GM04504 (cell line): ENCODE measurements around the gene PRCC.
"Not testable (repeated sequence)": the region's sequence is repeated elsewhere in the genome, so short reads cannot be mapped to it uniquely, and the experiment has no call there.

ENCODE experiments used
- DNase-seq: peaks from one replicate; pipeline ENCODE4 v3.0.0-alpha.2; 2012; ENCODE audit warnings: low read depth

The PRCC gene

DNA sequence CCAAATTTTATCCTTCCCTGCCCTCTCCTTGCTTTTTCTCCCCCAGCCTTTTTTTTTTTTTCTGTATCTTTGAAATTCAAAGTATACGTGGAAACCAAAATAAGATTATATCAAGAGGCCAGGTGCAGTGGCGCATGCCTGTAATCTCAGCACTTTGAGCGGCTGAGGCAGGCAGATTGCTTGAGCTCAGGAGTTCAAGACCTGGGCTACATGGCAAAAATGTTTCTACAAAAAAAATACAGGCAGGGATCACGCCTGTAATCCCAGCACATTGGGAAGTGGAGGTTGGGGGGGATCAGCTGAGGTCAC is 6.6 kb upstream of the PRCC start:
- DNase-seq, result no peak

DNA sequence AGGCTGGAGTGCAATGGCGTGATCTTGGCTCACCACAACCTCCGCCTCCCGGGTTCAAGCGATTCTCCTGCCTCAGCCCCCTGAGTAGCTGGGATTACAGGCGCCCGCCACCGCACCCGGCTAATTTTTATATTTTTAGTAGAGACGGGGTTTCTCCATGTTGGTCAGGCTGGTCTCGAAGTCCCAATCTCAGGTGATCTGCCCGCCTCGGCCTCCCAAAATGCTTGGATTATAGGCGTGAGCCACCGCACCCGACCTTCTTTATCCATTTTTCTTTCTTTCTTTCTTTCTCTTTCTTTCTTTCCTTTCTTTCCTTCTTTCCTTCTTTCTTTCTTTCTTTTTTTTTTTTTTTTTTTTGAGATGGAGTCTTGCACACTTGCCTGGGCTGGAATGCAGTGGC is 2.2 kb upstream of the PRCC start:
- not testable (repeated sequence) for DNase-seq

DNA sequence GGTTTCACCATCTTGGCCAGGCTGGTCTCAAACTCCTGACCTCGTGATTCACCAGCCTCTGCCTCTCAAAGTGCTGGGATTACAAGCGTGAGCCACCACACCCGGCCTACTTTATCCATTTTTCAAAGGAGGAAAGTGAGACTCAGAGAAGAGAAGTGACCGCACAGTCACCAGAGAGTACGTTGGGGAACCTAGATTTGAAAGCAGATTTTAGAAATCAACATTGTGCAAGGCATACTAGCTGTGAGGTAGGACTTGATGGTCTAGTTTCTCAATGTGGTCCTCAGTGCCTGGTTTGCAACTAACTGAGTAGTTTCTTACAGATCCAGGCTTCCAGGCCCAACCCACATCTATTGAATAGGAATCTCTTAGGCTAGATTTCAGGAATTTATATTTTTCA is 1.7 kb upstream of the PRCC start:
- no peak for DNase-seq

DNA sequence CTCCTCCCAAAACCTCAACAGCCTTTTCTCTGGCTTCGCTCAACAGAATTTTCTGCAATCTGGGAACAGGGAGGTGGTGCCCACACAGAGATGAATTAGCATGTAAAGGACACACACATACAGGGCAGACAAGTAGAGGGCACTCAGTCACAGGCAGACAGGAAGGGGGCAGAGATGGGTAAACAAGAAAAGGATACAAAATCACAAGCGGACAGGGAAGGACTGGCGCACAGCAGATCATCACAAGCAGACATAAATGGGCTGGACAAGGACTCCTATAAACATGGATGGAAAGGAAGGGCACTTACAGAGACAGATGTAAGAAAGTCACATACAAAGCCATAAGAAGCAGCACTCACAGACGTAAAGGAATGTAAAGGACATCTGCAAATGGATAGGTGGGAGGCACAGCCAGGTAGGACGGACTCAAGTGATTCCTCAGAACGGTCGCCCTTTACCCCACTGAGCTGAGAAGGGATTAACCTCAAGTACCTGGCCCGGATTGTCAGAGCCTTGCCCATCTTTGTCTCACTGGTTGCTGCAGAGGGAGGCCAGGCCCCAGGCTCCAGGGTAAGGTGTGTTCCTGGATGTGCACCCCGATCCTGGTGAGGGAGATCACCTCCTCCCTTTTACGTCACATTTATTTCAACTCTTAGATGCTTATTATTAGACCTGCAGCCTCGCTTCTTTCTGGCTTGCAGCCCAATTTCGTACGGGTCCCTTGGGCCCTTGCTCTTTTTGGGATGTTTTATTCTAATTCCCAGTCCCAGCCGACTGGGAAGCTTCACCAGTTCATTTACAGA is 836 bp upstream of the PRCC start:
- DNase-seq, result no peak

DNA sequence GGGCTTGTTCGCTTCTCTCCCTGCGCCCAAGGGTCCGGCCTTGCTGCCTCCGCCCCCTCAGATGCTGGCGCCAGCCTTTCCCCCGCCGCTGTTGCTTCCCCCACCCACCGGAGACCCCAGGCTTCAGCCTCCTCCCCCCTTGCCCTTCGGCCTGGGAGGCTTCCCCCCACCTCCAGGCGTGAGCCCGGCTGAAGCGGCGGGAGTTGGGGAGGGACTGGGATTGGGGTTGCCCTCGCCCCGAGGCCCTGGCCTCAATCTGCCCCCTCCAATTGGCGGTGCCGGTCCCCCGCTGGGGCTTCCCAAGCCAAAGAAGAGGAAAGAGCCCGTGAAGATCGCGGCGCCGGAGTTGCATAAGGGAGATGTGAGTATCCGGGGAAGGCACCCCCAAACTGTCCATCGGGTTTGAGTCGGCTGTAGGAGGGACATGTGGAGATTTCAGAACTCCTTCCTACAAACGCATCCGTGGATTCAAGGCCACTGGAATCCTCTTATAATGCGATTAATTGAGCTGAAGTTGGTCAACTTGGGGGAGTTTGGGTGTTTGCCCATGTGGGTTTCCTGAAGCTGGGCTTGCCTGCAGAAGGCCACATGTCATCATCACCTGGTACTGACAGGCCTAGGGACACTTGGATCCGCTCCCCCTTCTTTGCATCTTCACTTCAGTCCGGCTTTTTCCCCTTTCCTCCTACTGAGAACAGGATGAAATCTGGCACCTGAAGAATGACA is 707 bp downstream of the PRCC start:
- DNase-seq, result no peak

DNA sequence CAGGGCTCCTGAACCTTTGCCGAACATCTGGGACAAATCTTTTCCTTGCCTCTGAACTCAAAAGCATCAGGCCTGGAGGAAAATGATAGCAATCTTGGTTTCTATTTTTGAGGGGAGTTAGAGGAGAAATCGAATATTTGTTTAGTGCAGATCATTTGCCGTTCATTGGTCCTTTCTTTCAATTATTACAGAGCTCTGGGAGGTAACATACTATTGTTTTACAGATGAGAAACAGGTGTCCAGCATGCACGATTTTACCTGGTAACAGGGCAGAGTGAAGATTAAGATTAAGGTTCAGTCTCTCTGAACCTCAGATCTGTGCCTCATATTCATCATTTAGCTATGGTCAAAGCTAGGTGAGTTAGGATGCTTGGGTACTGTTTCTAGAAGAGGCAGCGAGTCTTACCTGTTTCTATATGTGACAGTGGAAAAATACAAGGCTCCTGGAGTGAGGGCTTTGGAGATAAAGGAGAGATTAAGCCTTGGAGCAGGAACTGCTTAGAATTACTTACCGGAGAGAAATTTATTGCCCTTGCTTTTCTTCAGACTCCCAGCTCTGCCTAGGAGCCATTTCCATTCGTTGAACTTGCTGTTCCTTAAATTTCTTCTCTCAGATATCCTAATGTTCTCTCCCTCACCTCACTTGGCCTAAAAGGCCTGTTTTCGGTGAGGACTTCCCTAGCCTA is 1.4 kb downstream of the PRCC start:
- no peak for DNase-seq

DNA sequence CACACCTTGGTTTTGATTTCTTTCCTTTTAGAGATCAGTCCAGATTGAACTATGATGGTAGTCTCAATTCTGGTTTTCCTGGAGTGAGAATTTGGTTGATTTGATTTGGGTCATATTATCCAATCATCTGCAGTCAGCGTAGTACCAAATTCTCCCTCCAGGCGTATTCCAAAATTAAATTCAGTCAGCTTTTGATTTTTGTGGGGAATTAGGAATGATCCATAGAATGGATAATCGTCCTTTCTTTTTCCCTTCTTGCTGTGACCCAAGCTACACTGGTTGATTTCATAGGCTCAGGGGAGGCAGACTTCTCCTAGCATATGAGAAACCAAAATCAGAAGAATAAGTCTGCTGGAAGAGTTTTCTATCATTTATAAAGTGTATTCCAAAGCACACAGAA is 4.9 kb downstream of the PRCC start:
- no peak for DNase-seq

DNA sequence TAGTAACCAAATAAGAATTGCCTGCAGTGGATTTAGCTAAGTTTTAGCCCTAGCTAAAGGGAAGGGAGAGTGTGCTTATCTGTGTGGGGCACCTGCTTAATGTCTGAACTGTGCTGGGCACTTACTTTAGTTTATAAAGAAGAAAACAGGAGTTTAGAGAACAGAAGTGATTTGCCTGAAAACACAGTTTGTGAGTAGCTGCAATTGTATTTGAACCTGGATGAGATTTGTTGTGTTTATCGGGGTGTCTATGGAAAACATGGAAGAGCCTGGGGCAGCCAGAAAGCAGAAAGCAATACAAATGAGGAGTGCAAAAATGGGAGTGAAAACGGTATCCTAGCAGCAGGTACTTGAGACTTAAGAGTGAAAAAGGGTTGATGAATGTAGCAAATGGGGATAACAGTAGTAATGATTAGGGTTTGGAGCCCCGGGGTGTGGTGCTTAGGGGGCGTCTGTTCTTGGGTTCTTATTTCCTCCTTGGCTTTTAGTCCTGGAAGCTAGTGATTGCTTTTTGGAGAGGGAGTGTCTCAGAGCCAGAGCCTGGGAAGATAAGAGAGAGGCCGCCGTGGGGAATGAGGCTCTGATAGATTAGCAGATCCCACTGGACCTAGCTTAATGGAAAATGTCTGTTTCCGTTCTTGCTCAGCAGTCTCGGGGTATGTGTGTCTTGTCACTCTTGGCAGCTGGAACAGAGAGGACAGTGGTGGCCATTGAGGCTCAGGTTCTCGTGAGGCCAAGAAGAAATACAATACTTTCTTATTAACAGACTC is 5.6 kb downstream of the PRCC start:
- DNase-seq, result no peak

DNA sequence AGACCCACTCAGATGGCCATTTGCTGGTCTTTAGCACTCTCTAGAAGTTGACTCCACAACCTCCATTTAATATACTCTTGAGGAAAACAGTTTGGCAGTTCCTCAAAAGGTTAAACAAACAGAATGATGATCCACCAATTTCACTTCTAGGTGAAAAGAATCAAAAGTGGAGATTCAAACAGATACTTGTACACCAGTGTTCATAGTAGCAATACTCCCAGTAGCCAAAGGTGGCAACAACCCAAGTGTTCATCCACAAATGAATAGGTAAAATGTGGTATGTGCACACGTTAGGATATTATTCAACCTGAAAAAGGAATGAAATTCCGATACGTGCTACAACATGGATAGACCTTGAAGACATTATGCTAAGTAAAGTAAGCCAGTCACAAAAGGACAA is 6.3 kb downstream of the PRCC start:
- DNase-seq, result no peak

DNA sequence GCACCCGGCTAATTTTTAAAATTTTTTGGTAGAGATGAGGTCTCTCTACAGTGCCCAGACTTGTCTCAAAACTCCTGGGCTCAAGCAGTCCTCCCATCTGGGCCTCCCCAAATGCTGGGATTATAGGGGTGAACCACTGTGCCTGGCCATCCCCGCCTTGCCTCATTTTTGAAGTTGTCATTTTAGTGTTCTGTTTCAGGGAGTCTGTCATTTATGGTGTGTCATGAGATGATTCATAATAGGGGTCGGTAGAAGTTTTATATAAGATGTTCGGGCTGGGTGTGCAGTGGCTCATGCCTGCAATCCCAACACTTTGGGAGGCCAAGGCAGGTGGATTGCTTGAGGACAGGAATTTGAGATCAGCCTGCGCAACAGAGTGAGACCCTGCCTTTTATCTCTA is 8.5 kb downstream of the PRCC start:
- DNase-seq, result no peak

DNA sequence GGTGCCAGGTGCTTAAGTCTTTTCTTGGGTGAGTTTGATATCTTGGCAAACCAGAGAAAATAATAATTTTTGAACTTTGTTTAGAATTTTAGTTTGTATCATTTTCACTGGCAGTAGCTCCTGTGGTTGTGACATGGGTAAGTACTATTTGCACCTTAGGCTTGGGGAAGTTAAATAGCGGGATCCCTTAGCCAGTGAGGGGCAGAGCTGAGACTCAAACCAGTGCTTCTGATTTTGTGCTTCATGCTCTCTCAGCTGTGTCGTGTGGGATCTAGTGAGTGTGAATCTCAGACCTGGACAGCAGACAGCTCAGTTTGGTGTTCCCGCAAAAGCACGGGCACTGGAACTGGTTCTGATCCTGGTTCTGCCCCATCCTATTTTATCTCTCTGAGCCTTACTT is 9.6 kb downstream of the PRCC start:
- no peak for DNase-seq

DNA sequence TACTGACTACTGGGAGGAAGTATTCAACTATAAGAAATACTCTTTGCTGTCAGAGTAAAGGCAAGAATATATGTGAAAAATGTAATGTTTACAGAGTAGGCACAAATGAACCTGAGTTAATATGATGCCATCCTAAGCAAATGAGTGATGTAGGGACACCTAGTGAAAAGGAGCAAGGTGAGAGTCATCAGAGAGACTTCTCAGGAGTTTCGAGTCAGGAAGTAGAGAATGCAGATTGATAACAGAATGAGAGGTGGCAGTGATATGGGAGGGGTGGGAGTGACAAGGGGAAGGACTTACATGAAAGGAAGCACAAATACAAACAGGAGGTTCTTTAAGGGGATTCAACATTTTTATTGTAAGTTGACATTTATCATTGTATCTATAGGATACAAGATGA is 10.2 kb downstream of the PRCC start:
- DNase-seq, result no peak

DNA sequence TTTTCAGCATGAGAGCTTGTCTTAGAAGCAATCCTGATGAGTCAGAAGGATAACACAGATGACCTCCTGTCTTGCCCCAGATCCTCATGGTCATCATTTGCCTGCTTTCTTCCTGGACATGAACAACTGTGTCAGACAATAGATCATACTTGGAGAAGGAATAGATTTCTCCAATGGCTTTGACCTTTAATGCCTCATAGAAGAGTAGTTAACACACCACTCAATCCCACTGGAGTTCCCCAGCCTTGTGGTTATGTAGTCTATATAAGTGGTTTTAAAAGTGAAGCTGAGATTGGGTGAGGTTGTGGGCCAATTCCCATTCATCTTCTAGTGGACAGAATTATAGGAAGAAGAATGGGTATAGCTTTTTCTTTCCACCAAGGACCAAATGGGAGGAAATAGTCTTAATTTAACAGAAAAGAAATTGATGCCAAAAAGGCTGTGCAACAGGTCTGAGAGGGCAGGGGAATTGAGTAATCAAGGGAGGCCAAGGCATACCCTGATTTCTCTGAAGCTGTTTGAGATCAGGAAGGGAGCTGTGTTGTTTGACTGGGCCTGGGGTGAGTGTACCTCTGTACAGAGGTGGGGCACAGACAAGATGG is 14.4 kb downstream of the PRCC start:
- no peak for DNase-seq

DNA sequence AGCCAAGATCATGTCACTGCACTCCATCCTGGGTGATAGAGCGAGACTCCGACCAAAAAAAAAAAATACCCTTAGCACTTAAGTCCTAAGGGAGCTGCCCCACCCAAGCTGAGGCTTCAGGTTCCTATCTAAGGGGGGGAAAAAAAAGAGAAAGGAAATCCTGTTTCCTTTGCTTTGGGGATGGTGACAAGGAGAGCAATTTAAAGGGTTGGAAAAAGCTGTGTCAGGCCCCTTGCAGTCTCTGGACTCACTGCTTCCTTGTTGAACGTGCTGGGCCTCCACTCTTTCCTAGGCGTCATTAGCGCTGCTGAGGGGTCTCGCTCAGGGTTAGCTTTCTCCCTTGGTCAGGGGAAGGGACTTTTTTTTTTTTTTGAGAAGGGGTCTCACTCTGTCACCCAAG is 18.1 kb downstream of the PRCC start:
- DNase-seq, result no peak

DNA sequence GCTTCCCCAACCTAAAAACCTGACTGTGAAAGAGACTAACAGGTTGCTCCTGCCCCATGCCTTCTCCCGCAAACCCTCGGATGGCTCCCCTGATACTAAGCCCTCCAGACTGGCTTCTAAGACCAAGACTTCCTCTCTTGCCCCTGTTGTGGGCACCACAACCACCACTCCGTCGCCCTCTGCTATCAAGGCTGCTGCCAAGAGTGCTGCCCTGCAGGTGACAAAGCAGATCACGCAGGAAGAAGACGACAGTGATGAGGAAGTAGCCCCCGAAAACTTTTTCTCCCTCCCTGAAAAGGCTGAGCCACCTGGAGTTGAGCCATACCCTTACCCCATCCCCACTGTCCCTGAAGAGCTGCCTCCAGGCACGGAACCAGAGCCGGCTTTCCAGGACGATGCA is 19.3 kb downstream of the PRCC start:
- DNase-seq, result no peak

DNA sequence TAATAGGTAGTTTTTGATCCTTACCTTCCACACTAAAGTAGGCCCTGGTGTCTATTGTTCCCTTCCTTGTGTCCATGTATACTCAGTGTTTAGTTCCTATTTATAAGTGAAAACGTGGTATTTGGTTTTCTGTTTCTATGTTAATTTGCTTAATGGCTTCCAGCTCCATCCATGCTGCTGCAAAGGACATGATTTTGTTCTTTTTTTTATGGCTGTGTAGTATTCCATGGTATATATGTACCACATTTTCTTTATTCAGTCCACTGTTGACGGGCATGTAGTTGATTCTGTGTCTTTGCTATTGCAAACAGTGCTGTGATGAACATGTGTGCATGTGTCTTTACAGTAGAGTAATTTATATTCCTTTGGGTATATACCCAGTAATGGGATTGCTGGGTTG is 20.8 kb downstream of the PRCC start:
- DNase-seq, result no peak

DNA sequence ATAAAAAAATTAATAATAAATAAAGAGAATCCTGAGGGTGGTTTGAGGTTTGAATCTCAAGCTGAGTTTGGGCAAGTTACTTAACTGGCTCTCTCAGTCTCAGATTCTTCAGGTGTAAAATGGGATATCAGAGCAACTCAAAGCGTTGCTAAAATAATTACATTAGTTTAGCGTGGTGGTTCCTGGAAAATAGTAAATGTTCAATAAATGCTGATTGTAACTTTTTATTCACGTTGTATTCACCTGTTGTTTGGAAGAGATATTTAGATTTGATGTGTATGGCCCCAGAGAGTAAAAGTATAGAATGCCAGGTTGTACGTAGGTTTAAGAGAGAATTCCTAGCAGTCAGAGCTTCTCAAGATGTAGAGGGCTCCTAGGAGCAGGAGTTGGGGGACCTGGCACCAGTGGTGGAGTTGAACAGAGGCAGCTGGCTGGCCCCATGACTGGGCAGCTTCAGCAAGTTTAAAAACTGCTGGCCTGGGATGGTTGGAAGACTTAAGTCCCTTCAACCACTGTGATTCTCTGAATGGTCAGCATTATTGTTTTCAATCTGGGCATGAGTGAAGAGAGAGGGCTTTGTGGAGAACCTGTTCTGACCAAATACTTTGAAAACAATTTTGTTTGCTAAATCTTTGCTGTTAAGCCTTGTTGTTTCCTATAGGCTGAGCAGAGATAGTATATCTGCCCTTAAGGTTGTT is 22.4 kb downstream of the PRCC start:
- no peak for DNase-seq

DNA sequence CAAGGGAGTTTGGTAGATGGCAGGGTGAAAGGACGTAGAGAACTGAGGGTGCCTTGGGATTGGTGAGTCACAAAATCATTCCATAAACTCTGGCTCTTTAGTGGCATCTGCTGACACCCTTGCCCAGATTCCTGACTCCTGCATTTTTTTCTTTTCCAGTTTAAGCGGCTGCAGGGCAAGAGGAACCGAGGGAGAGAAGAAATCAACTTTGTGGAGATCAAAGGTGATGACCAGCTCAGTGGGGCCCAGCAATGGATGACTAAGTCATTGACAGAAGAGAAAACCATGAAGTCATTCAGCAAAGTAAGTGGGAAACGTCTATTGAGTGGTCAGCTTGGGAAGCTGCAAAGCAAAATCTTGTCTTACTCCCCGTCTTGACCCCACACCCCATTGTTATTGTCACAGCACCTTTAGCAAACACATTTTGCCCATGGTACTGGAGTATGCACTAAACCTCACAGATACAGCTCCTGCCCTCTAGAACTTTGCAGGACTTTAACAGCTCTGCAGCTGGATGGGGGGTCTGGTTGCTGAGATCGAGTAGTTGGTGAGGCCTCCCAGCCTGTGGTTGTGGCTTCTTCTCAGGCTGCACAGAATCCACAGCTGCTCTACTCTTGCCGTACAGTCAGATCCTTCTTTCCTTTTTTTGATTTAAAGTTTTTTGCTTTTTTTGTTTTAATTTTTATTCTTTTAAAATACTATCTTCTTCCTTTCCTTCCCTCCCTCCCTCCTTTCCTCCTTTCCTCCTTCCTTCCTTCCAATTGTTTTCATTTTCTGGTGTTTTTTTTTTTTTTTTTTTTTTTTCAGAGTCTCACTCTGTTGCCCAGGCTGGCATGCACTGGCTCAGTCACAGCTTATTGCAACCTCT is 27.4 kb downstream of the PRCC start:
- DNase-seq, result no peak

DNA sequence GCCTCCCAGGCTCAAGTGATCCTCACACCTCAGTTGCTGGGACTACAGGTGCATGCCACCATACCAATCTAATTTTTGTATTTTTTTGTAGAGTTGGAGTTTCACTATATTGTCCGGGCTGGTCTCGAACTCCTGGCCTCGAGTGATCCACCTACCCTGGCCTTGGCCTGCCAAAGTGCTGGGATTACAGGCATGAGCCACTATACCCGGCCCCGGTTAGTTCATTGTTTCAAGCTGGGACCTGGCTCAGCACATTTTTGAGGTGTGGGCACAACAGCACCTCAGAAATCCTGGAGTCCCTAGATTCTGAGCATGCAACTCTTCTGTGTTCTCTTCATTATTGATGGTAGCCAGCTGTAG is 28.0 kb downstream of the PRCC start:
- no peak for DNase-seq

DNA sequence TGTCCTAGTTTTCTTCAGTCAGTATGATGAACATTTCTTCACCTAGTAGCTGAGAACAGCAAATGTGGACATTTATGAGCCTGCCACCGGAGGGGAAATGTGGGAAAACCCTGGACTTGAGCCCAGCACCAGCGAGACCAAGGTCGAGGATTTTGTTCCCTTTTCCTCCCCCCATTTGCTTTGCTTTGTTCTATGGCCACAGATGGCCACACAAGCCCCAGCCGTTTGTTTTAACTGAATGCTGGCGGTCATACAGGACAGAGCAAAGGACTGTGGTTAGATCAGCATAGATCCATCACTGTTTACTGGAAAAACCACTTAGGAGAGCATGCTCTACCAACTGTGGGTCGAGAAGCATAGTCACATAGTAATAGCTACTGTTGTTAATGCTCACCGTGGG is 28.5 kb downstream of the PRCC start:
- no peak for DNase-seq
